RWPE1 (cell line): ENCODE measurements around the gene ANKMY2.

ENCODE experiments used
- CTCF ChIA-PET: fragments of 350-600 bp; sonication (Branson Sonifier 250); formaldehyde crosslinking; extraction: SDS; loops from one replicate; lab custom pipeline; 2021; lab: Yijun Ruan, JAX
- POLR2A ChIA-PET: fragments of 400-600 bp; formaldehyde crosslinking; extraction: SDS; loops from one replicate; lab custom pipeline; 2020; ENCODE audit warnings: antibody characterized with exemption; ENCODE audit not compliant: low non-redundant PET; lab: Yijun Ruan, JAX
- DNase-seq: peaks from one replicate; pipeline ENCODE4 v3.0.0; 2012; ENCODE audit warnings: low spot score
- H3K27ac ChIP-seq: fragments of 450-650 bp; 2 replicates; pipeline ENCODE4 v1.5.1; 2017
- CTCF ChIP-seq: fragments of 450-650 bp; conservative IDR thresholded peaks from 2 replicates; pipeline ENCODE4 v1.5.1; 2017; ENCODE audit warnings: low read depth, mild to moderate bottlenecking

ANKMY2 gene

GRCh38 chr7:16562456-16563220 is 82.9 kb downstream of the ANKMY2 start:
- ChIA-PET CTCF (interaction anchor here (0.6 kb wide), 1 partner anchor 34 kb away, joined by 6 read pairs; no protein-coding TSS in a partner anchor), POLR2A (no interaction called here)
- DNase-seq: no peak

GRCh38 chr7:16561943-16562342 is 83.6 kb downstream of the ANKMY2 start:
- no peak for DNase-seq
- ChIA-PET POLR2A (no interaction called here), CTCF (no interaction called here)
- no peak overlapping the region for H3K27ac ChIP-seq
- TF ChIP-seq CTCF: no peak

More at GRCh38 chr7:16562456-16563220, 82.9 kb downstream of the ANKMY2 start:
- no peak for TF ChIP-seq CTCF
- H3K27ac ChIP-seq: no peak overlapping the region

- H3K27ac ChIP-seq: no peak overlapping the region
- no peak for TF ChIP-seq CTCF
- DNase-seq: no peak
- ChIA-PET POLR2A (no interaction called here), CTCF (interaction anchor here (0.6 kb wide), 1 partner anchor 761 kb away, joined by 3 read pairs; no protein-coding TSS in a partner anchor)
These were observed 85.9 kb downstream of the ANKMY2 start for GRCh38 chr7:16559497-16560179.

- TF ChIP-seq CTCF: no peak
- no peak overlapping the region for H3K27ac ChIP-seq
- no peak for DNase-seq
- ChIA-PET POLR2A (no interaction called here), CTCF (no interaction called here)
These were observed 86.7 kb downstream of the ANKMY2 start for GRCh38 chr7:16558761-16559302.

GRCh38 chr7:16556359-16556758 is 89.2 kb downstream of the ANKMY2 start:
- ChIA-PET POLR2A (no interaction called here), CTCF (interaction anchor here (0.6 kb wide), 1 partner anchor 29 kb away, joined by 3 read pairs; no protein-coding TSS in a partner anchor)
- DNase-seq: no peak
- no peak overlapping the region for H3K27ac ChIP-seq
- no peak for TF ChIP-seq CTCF

- ChIA-PET CTCF (interaction anchor here (0.7 kb wide), 2 partner anchors 32 to 1978 kb away, joined by 3 to 5 read pairs; no protein-coding TSS in a partner anchor), POLR2A (no interaction called here)
- no peak for TF ChIP-seq CTCF
- DNase-seq: no peak
- H3K27ac ChIP-seq: no peak overlapping the region
These were observed 90.9 kb downstream of the ANKMY2 start for GRCh38 chr7:16554518-16555236.
